Activated naive CD4-positive, alpha-beta T cell treated with Interleukin-2 at 50 U/mL for 16 hours (primary cell): Measurements from ENCODE around the gene INF2.

Experiments used
- DNase-seq: peaks from one replicate; pipeline ENCODE4 v3.0.0-alpha.2; 2020

Gene INF2

DNA sequence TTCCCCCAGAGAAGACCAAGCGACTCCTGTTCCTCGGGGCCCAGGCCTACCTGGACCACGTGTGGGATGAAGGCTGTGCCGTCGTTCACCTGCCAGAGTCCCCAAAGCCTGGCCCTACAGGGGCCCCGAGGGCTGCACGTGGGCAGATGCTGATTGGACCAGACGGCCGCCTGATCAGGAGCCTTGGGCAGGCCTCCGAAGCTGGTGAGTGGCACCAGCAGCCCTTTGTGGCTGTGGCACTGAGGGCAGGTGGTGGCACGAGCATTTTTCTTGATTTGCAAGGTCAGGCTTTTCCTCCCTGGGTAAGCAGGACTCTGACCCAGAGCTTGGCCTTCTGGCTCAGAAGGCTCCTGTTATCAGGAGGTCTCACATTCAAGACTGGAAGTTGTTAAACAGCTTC, 66.2 kb downstream of the INF2 start:
- DNase-seq: no peak

- no peak for DNase-seq
Measured at GRCh38 chr14:104756477-104757237, 67.2 kb downstream of the INF2 start.

GRCh38 chr14:104757238-104757585, 67.8 kb downstream of the INF2 start:
- no peak for DNase-seq

GRCh38 chr14:104757681-104758392, 68.4 kb downstream of the INF2 start:
- no peak for DNase-seq

- DNase-seq: no peak
Measured at GRCh38 chr14:104758981-104759969, 69.9 kb downstream of the INF2 start.

- no peak for DNase-seq
Measured at GRCh38 chr14:104765517-104765916, 76.1 kb downstream of the INF2 start.

GRCh38 chr14:104766256-104766862, 76.9 kb downstream of the INF2 start:
- no peak for DNase-seq

- no peak for DNase-seq
Measured at GRCh38 chr14:104766863-104767633, 77.6 kb downstream of the INF2 start.

DNA sequence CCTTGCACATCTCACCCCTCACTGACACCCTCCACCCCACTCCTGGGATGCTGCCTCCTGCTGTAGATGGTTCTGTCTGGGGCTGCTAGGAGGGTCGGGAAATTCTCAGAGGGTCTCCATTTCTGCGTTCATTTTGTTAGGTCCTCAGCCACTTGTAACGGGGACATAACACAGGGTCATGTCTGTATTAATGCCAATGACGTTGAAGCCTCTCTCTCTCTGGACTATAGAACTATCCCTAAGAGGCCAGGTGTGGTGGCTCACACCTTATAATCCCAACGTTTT, 78.2 kb downstream of the INF2 start:
- DNase-seq: no peak

DNA sequence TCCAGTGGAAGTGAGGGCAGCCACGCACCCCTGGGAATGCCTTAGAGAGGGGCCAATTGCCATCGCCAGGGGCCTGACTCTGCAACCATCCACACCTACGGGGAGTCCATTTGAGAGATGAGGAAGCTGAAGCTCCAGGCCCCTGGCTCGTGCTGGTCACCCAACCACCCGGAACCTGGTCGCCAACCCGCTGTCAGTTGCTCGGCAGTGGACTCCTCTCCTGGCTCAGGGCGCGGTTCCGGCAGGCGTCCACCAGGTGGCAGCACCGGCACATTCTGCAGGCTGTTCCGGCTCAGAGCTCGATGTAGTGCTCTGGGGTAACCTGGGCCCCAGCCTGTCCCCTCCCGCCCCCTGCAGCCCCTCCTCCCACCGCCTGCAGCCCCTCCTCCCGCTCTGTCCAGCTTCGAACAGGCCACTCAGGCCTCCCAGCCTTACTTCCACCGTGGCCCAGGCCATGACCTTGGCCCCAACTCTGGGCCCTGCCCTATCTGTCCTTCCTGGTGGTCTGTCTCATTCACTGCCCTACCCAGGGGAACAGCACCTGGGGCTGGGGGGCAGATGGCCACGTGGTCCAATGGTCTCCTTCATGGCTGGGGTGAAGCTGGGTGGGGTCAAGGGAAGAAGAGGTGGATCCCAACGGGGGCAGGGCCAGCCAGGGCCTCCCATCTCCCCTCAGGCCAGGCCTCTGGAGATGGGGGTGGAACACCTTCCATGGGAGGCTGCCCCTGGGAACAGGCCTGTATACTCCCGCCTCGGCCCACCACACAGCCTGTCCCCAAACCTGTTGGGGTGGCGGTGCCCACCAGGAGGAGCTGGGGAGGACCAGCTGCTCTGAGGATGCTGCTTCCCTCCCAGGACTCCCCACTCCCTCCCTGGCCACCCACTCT, 79.3 kb downstream of the INF2 start:
- DNase-seq: peak; percentile 91

- no peak for DNase-seq
Measured at GRCh38 chr14:104769324-104770071, 80.1 kb downstream of the INF2 start.

GRCh38 chr14:104770072-104770579, 80.7 kb downstream of the INF2 start:
- no peak for DNase-seq

DNA sequence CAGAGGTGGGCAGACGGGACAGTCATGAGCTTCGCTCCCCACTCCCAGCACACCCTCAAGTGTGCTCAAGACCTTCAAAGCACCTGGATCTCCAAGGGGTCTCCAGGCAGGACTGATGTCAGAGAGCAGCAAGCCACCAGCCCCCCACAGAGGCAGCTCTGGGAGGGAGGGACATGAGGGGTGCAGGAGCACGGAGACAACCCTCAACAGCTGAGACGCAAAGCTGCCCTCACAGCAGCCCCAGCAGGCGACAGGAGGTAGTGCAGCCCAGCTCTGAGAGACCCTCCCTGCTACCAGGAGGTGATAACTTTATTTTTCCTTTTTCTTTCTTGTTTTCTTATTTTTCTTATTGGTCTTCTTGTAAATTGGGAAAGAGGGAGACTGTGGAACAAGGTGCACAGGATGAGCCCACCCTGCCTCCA, 81.4 kb downstream of the INF2 start:
- peak; percentile 28 for DNase-seq

DNA sequence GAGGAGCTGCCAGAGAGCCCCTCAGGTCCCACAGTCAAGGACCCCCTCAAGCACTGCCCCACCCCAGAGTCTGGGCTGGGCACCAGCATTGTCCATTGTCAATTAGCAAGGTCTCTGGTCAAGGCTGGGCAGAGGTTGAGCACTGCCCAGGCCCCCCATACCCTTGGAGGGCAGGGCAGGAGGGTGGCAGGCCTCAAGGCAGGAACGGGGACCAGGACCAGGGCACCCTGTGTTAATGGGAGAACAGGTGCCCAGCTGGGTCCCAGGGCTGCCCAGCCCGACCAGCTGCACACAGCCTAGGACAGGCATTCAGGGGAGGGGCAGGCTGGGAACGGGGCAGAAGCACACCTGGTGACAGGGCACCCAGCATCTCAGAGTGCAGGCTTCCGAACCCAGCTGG, 82.0 kb downstream of the INF2 start:
- no peak for DNase-seq
